Memory B cell (primary cell): ENCODE results near the gene RRP1.

Experiments
- ATAC-seq: fragments of 150-1000 bp; cut with Tn5 transposase; 2 replicates; pipeline ENCODE4 v1.10.0; 2021; ENCODE audit warnings: low read depth, mild to moderate bottlenecking, moderate library complexity
- DNase-seq, 2 donors: peaks; one replicate each; pipeline ENCODE4 v3.0.0; 2022; ENCODE audit warnings: low spot score in 2 of 2
- H3K27ac Mint-ChIP-seq: one replicate; pipeline ENCODE4 v1.8.0; 2022; ENCODE audit warnings: mild to moderate bottlenecking, moderate library complexity, mixed read lengths
- H3K27me3 Mint-ChIP-seq: one replicate; pipeline ENCODE4 v1.8.0; 2022; ENCODE audit warnings: mixed read lengths
- H3K36me3 Mint-ChIP-seq: one replicate; pipeline ENCODE4 v1.8.0; 2022; ENCODE audit warnings: mild to moderate bottlenecking, mixed read lengths
- H3K4me1 Mint-ChIP-seq: one replicate; pipeline ENCODE4 v1.8.0; 2022; ENCODE audit warnings: mixed read lengths
- H3K4me3 Mint-ChIP-seq: one replicate; pipeline ENCODE4 v1.8.0; 2022; ENCODE audit warnings: mild to moderate bottlenecking, moderate library complexity, mixed read lengths
- H3K9me3 Mint-ChIP-seq: one replicate; pipeline ENCODE4 v1.8.0; 2022; ENCODE audit warnings: mixed read lengths

Gene RRP1

DNA sequence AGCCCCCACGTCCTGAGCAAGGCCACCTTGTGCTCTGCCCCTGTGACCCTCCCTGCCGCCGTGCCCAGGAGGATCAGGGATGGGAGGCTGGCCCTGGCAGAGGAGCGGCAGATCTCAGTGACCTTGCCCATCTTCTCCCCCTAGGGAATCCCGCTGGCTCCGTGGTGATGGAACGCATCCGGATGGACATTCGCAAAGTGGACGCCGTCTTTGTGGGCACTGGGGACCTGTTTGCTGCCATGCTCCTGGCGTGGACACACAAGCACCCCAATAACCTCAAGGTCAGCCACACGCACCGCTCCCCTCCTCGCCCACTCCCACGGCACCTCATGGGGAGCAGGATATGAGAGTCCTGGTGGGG, 36.0 kb upstream of the RRP1 start:
- no peak for ATAC-seq
- Mint-ChIP-seq H3K27me3 (no peaks in the 10 kb centered on the region), H3K4me3 (no peak overlapping the region), H3K27ac (no peak overlapping the region), H3K36me3 (peaks cover 18% of the 10 kb centered on the region), H3K9me3 (no peaks in the 10 kb centered on the region), H3K4me1 (peaks cover 3% of the 10 kb centered on the region)
- DNase-seq, result no peak

DNA sequence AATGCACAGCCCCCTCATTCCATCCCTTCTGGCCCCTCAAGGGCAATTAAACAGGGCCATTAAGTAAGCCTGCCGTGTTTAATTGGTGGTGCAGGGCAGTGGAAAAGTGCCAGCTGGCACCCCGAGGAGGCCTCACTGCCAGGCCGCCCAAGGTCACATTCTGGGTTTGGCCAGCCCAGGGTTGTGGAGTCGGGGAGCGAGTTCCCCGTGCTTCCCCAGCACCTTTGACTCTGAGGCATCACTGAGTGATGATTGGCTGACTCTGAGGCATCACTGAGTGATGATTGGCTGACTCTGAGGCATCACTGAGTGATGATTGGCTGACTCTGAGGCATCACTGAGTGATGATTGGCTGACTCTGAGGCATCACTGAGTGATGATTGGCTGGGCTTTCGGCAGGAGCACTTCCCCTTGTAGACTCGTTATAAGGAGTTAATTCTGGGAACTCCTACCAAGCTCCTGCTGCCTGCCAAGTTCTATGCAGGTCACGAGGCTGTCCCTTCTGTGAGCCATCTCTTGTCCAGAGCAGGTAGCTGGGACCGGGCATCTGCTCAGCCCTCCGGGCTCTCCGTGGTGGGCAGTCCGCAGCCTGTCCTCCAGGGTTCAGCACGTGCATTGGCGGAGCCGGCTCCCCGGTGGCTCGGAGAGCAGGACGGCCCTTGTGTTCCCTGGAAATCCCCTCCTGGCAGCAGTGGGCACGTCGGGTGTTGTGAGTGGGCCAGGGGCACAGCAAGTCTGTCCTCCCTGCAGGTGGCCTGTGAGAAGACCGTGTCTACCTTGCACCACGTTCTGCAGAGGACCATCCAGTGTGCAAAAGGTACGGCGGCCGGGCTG, 34.2 kb upstream of the RRP1 start:
- Mint-ChIP-seq H3K9me3 (no peaks in the 10 kb centered on the region), H3K36me3 (peaks cover 18% of the 10 kb centered on the region), H3K27ac (no peak overlapping the region), H3K27me3 (no peaks in the 10 kb centered on the region), H3K4me1 (peaks cover 3% of the 10 kb centered on the region), H3K4me3 (no peak overlapping the region)
- DNase-seq (no peak), ATAC-seq (no peak)

DNA sequence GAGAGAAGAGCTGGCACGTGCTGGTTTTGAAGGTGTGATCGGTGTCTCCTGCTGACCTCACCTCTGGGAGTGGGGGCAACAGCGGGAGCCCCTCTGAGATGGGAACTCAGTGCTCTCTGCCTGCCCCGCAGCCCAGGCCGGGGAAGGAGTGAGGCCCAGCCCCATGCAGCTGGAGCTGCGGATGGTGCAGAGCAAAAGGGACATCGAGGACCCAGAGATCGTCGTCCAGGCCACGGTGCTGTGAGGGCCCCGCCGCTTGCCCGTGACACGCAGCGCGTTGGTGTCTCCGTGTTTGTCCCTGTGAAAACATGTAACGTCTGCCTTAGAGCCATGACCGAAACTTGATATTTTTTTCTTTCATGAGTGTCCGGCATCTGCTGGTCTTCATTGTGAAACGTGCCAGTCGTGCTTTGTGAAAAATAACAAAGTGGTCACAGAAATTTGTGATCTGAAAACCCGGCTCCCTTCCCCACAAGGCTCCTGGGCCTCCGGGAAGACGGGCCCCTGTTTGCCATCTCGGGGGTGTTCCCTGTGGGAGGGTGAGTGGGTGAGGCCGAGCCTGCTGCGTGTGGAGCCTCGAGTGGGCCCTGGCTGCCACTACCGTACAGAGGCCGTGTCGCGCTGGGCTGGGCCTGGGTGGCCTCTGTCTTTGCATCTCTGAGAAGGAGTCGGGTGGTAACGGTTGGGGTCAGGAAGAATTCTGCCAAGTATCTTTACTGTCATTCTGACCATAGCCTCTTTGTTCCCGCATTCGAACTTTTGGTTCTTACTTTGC, 33.4 kb upstream of the RRP1 start:
- no peaks in the 10 kb centered on the region for H3K9me3 Mint-ChIP-seq
- no peak for DNase-seq
- peaks cover 13% of the 10 kb centered on the region for H3K36me3 Mint-ChIP-seq
- no peak overlapping the region for H3K27ac Mint-ChIP-seq
- ATAC-seq, result no peak
- H3K4me1 Mint-ChIP-seq, result no peaks in the 10 kb centered on the region
- H3K4me3 Mint-ChIP-seq, result no peak overlapping the region
- H3K27me3 Mint-ChIP-seq, result no peaks in the 10 kb centered on the region

DNA sequence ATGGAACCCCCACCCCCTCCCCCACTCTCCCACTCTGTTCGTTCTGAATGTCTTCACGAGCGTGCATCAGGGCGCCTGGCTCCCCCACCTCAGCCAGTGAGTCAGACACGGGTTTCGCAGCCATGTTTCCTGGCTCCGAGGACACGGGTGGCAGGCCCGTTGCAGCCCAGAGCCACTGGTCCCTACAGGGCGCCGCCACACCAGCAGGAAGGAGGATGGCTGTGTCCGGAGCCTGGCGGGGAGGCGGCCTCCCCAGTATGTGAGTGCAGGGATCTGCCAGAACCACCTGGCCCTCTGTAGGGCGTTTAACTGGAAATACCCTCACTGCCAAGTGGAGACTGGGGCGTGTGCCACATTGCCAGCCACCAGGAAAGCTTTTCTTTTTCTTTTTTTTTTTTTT, 31.8 kb upstream of the RRP1 start:
- no peak overlapping the region for H3K4me3 Mint-ChIP-seq
- ATAC-seq, result no peak

DNA sequence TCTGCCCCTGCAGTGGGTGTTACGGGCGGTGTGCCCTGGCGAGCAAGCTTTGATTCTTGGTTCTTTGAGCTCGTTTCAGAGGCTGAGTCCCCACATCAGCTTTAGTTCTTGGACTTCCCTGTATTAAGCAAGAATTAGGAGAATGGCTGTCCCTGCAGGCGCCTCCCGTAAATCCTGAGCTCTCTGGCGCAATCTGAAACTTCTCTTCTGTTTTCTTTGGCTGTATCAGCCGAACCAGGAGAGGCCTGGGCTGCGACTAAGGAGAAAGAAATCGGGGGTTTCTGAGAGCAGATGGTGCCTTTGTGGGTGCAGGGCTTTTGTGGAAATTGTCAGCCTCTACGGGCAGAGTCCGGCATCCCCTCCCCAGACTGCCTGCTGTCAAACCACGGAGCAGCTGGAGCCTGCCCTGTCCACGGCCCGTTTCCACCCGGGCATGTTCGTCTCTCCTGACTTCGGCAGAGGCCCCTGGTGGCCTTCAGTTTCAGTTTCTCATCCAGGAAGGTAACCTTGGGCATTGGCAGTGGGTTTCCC, 31.2 kb upstream of the RRP1 start:
- Mint-ChIP-seq H3K4me1 (no peaks in the 10 kb centered on the region), H3K4me3 (no peak overlapping the region), H3K9me3 (no peaks in the 10 kb centered on the region), H3K36me3 (peaks cover 15% of the 10 kb centered on the region), H3K27ac (no peak overlapping the region), H3K27me3 (no peaks in the 10 kb centered on the region)
- DNase-seq (no peak), ATAC-seq (no peak)

More for the DNA sequence above, 31.8 kb upstream of the RRP1 start:
- no peaks in the 10 kb centered on the region for H3K4me1 Mint-ChIP-seq
- DNase-seq, result no peak
- peaks cover 13% of the 10 kb centered on the region for H3K36me3 Mint-ChIP-seq
- H3K27me3 Mint-ChIP-seq, result no peaks in the 10 kb centered on the region
- no peaks in the 10 kb centered on the region for H3K9me3 Mint-ChIP-seq
- H3K27ac Mint-ChIP-seq, result no peak overlapping the region

DNA sequence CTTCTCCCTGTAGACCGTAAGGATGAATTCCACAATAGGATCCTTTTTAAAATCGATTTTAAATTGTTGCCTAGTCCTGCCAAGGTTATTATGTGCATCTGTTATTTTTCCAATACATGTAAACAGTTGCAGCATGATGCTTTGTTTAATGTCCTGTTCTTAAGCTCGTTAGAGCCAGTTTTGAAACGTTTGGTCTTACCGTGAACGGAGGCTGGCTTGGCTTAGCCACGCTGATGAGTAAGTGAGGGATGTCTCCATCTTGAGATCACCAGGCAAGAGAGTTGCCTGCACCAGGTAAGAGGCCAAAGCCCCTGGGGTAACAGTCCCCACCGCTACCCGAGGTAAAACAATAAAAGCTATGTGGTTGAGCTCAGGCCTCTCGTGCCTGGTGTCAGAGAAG, 30.6 kb upstream of the RRP1 start:
- Mint-ChIP-seq H3K27me3 (no peaks in the 10 kb centered on the region), H3K4me3 (no peak overlapping the region), H3K27ac (no peak overlapping the region), H3K9me3 (no peaks in the 10 kb centered on the region), H3K4me1 (no peaks in the 10 kb centered on the region), H3K36me3 (peaks cover 13% of the 10 kb centered on the region)
- ATAC-seq (no peak), DNase-seq (no peak)

DNA sequence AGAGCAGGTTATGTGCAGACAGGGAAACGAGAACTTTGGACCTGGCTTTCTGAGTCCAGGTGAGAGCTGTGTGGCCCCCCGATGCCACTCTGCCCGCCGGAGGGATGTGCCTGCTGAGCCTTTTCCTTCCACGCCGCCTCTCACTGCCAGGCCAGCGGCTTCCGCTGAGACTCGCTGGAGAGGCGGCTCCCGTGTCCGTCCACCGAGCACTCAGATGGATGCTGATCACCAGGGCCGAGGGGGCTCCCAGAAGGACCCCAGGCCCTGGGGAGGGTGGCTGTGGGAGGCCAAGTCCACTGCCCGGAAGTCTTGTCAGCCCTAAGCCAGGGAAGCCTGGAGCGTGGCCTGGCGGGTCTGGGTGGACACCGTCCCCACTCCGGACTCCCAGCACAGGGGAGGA, 29.7 kb upstream of the RRP1 start:
- Mint-ChIP-seq H3K27me3 (no peaks in the 10 kb centered on the region), H3K4me3 (no peak overlapping the region), H3K4me1 (no peaks in the 10 kb centered on the region), H3K27ac (no peak overlapping the region), H3K36me3 (peaks cover 9% of the 10 kb centered on the region), H3K9me3 (no peaks in the 10 kb centered on the region)
- ATAC-seq (no peak), DNase-seq (no peak)

DNA sequence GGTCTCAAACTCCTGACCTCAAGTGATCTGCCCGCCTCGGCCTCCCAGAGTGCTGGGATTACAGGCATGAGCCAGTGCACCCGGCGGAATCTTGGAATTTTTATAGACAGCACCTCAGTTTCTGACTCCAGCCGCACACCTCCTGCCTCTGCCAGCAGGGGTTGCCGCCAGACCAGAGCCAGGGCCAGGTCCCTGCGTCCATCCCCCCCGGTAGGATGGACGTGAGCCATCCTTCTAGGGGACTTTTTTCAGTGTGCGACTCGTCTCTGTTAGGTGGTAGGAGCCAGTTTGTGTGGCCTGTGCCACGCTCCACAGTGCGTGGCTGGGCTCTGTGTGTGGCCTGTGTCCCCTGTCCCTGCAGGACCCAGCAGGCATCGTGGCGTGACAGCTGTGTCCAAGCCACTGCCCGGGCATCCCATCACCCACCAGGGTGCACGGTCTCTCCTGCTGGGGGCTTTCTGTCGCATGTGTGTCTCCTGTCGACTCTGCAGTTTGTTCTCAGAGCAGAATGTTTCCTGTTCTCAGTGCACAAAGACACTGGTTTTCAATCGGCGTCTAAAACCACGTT, 28.9 kb upstream of the RRP1 start:
- Mint-ChIP-seq H3K36me3 (peaks cover 8% of the 10 kb centered on the region), H3K4me3 (no peak overlapping the region), H3K27ac (no peak overlapping the region), H3K27me3 (no peaks in the 10 kb centered on the region), H3K4me1 (no peaks in the 10 kb centered on the region), H3K9me3 (no peaks in the 10 kb centered on the region)
- DNase-seq, result no peak
- ATAC-seq, result no peak

DNA sequence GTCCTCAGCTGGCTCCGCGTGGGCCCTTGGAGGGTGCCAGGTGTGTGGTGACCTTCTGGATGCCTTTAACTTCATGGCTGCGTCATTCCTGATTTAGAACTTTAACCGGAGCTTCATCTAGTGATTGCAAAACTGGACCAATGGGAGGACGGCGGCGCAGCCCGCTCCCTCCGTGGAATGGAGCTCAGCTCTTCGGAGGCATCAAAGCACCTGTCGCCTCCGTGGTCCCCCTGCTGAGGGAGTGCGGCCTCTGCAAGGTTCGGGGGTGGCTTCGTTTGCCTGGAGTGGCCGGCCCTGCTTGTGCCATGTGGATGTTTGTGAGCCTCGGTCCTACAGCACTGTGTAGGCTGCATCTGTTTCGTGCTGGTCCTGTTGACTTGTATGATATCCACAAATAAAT, 27.5 kb upstream of the RRP1 start:
- Mint-ChIP-seq H3K9me3 (no peaks in the 10 kb centered on the region), H3K4me3 (no peak overlapping the region), H3K27me3 (no peaks in the 10 kb centered on the region), H3K4me1 (no peaks in the 10 kb centered on the region), H3K27ac (no peak overlapping the region), H3K36me3 (peaks cover 3% of the 10 kb centered on the region)
- no peak for DNase-seq
- ATAC-seq, result no peak

DNA sequence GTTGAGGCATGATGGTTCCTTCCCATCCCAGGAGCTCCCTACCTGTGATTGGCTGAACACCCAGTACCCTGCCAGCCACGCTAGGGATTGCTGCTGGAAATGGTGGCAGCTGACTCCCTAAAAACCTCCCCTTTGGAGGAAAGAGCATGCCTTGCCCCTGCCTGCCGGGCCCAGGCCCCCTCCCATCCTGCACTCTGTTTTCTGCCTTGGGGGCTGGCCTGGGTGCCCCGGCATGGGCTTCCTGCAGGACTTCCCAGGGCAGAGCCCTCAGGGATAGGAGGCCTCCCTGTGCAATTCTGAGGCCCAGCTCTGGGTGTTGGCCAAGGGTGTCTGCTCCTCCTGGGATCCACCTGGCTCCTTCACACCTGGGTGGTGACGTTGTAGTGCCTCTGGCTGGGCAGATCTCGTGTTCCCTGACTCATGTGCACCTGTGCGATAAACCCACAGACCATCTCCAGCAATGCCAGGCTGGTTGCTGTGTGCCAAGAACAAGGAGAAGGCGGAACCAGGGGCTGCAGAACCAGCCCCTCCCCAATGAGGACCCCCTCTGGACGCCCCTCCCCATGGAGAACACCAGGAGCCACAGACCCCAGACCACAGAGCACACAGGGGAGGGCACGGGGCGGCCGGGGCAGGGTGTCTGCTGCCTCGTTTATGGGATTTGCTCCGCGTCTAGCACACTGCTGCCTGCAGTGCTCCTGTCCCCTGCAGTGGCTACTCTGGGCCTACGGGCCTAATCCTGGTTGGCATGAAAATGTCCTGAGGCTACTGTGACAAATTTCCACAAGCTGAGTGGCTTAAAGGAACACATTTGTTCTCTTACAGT, 26.9 kb upstream of the RRP1 start:
- Mint-ChIP-seq H3K9me3 (no peaks in the 10 kb centered on the region), H3K27ac (no peak overlapping the region), H3K4me1 (no peaks in the 10 kb centered on the region), H3K27me3 (no peaks in the 10 kb centered on the region), H3K4me3 (no peak overlapping the region), H3K36me3 (peaks cover 3% of the 10 kb centered on the region)
- ATAC-seq (no peak), DNase-seq (no peak)

DNA sequence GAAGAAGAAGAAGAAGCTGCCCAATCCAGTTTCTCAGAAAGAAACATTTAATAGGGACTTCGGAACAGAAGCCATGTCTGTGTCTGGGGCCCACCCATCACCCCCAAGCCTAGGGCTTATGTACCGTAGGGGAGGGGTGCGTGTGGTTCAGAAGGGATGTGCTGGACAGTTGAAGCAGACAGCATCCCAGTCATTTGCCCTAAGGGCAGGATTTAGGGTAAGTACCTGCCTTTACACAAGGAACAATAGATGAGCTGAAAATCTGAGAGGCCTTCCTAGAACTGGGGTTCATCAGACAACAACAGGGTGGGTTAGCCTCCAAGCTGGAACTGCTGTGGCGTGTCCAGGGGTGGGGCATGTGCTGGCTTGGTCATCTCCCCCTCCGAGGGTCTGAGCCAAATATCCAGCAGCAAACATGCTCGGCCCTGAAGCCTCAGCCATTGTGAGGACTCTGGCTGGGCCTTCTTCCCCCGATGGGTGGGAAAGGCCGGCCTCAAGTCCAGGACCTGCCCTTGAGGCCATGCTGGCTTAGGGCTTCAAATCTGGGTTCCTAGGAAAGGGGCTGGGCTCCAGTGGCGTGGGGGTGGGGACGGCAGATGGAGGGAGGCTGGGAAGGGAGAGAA, 25.4 kb upstream of the RRP1 start:
- peaks cover 4% of the 10 kb centered on the region for H3K27me3 Mint-ChIP-seq
- no peaks in the 10 kb centered on the region for H3K9me3 Mint-ChIP-seq
- peaks cover 3% of the 10 kb centered on the region for H3K36me3 Mint-ChIP-seq
- H3K4me1 Mint-ChIP-seq, result peaks cover 2% of the 10 kb centered on the region
- no peak overlapping the region for H3K4me3 Mint-ChIP-seq
- H3K27ac Mint-ChIP-seq, result no peak overlapping the region
- DNase-seq (no peak), ATAC-seq (no peak)

DNA sequence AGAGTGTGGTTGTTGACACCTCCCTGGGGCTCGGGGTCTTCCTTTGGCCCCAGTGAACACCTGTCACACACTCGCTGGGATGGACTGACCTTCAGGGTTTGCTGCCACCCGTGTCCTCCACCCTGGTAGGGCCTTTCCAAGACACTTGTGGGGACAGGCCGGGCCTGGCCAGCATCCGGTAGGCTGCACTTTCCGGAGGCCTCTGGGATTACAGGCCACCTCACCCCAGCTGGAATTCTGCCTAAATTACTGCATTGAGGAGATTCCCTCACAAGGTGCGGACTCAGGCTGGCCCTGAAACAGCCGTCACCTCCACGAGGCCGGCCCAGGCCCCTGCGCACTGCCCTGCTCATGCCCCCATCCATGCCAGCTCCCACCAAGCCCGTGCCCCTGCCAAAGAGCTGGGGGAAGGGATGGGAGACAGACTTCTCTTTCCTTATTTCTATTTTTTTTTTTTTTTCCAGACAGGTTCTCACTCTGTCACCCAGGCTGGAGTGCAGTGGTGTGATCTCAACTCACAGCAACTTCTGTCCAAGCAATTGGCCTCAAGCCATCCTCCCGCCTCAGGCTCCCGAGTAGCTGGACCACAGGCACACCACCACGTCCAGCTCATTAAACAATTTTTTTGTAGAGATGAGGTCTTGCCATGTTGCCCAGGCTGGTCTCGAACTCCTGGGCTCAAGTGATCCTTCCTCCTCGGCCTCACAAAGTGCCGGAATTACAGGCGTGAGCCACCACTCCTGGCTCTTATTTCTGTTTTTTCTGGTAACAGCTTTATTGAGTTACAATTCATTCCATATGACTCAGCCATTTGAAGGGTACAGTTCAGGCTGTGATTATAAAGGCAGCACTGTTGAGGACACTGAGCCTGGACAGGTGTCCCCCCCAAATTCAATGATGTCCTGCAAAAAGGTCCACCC, 24.5 kb upstream of the RRP1 start:
- Mint-ChIP-seq H3K9me3 (no peaks in the 10 kb centered on the region), H3K27ac (no peak overlapping the region), H3K4me1 (peaks cover 2% of the 10 kb centered on the region), H3K36me3 (peaks cover 3% of the 10 kb centered on the region), H3K4me3 (no peak overlapping the region), H3K27me3 (peaks cover 4% of the 10 kb centered on the region)
- no peak for ATAC-seq
- DNase-seq, result no peak
